ENCODE measurements around the gene COL18A1. TPM values are rescaled to one million over a fixed set of nuclear protein-coding genes. Genes with fewer than 3 reads are reported as not detected.
A peak's percentile ranks its signal among the peaks of the same experiment; 100 is the strongest.

The COL18A1 gene
- total and polyA plus RNA-seq, 2 of the 8 experiments (the other 6 are each of a cell fraction or from before 2014, with no cell fraction given), result 145 to 201 TPM

- TF ChIP-seq TCF12 (IDR thresholded peaks at IDR 0.05; ENCODE audit: low read depth, low read length) (no peak), SIRT6 (IDR thresholded peaks at IDR 0.05; ENCODE audit: low read length) (no peak), CHD1 (IDR thresholded peaks at IDR 0.05; ENCODE audit: low read depth, low read length) (no peak), BRCA1 (IDR thresholded peaks at IDR 0.05; ENCODE audit: low read depth, low read length) (no peak), HDAC6 (IDR thresholded peaks at IDR 0.05; ENCODE audit: low read depth, low read length) (no peak), HDAC2 (IDR thresholded peaks at IDR 0.05; ENCODE audit: borderline replicate concordance in 1 of 2, low read depth in 2 of 2, low read length in 2 of 2) (0 out of 4 replicates have a peak, but pooled peaks have one; percentile 3 to 36), POLR2AphosphoS5 (IDR thresholded peaks at IDR 0.05; ENCODE audit: low read depth, low read length) (no peak), EGR1 (IDR thresholded peaks at IDR 0.05; ENCODE audit: borderline replicate concordance, low read depth, low read length) (no peak), SAP30 (IDR thresholded peaks at IDR 0.05; ENCODE audit: insufficient read depth, insufficient replicate concordance, low read length) (no peak), KDM4A (IDR thresholded peaks at IDR 0.05; ENCODE audit: low read depth, low read length, severe bottlenecking) (peak; percentile 68), ASH2L (IDR thresholded peaks at IDR 0.05; ENCODE audit: low read length) (peak; percentile 48), CBX5 (IDR thresholded peaks at IDR 0.05; ENCODE audit: low read depth, low read length) (no peak), RXRA (IDR thresholded peaks at IDR 0.05; ENCODE audit: insufficient read depth, low read depth, low read length) (no peak), ATF3 (IDR thresholded peaks at IDR 0.05; ENCODE audit: insufficient read depth, low read depth, low read length) (no peak), KDM1A (IDR thresholded peaks at IDR 0.05; ENCODE audit: borderline replicate concordance, low read length) (no peak), MAFK (IDR thresholded peaks at IDR 0.05; ENCODE audit: low read depth, low read length) (no peak), EZH2 (IDR thresholded peaks at IDR 0.05; ENCODE audit: low read depth, low read length, severe bottlenecking) (no peak), SIN3A (conservative IDR thresholded peaks at IDR 0.05 in 1 of 2, IDR thresholded peaks at IDR 0.05 in 1 of 2; ENCODE audit: low read depth in 1 of 2, low read length in 2 of 2) (no peak), TAF1 (IDR thresholded peaks at IDR 0.05; ENCODE audit: low read depth, low read length) (no peak), RFX5 (IDR thresholded peaks at IDR 0.05; ENCODE audit: borderline replicate concordance, low read depth, low read length) (no peak), TBP (IDR thresholded peaks at IDR 0.05; ENCODE audit: low read depth, low read length) (no peak), CEBPB (IDR thresholded peaks at IDR 0.05; ENCODE audit: low read depth, low read length) (no peak)
These were observed 150.8 kb downstream of the COL18A1 start (continued) for GRCh38 chr21:45555557-45556301.

All from H1 (cell line).